ENCODE data around the gene GPAT3.
"Not testable (repeated sequence)": the region's sequence is repeated elsewhere in the genome, so short reads cannot be mapped to it uniquely, and the experiment has no call there.

Gene GPAT3

DNA sequence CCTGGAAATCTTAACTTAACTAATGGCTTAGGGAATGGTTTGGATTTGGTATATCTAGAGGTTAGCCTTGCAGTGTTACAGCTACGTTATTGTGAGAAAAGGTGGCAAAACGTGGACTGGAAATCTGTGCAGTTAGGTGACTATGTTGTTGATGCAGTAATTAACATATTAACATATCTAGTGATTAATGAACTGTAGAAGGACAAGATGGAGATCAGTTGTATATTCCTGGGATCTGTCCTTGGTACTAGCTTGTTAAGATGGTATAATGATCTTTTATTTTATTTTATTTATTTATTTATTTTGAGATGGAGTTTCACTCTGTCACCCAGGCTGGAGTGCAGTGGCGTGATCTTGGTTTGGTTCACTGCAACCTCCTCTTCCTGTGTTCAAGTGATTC is 36.9 kb downstream of the GPAT3 start:
- Histone ChIP-seq H3K27me3 (ENCODE audit: insufficient read depth, low read length) (no peaks in the 10 kb centered on the region), H3K4me3 (ENCODE audit: low read depth, low read length) (no peak overlapping the region), H3K36me3 (ENCODE audit: insufficient read depth, low read length) (no peaks in the 10 kb centered on the region), H3K79me2 (ENCODE audit: control insufficient read depth, insufficient read depth, low read length, unreplicated experiment) (no peaks in the 10 kb centered on the region), H2AFZ (ENCODE audit: low read length, unreplicated experiment) (no peak overlapping the region), H3K4me1 (ENCODE audit: control insufficient read depth, insufficient read depth, low read length, unreplicated experiment) (no peaks in the 10 kb centered on the region), H3K27ac (ENCODE audit: low read depth, low read length) (no peak overlapping the region)

DNA sequence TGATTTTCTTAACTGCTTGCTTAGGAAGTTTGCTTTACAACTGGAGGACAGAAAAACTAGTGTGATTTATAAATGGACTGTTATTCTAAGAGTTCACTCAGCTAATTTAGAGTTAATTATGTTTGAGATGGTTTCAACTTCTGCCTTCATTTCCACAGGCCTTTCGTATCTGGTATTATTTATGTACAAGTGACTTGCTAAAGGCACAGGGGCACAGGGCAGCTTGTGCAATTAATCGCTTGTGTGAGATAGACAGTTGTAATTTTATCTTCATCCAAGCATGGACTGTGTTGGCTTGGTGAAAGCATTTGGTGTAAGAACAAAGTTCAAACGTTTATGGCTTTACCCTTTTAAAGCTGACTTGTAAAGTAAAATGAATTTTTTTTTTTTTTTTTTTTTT is 38.3 kb downstream of the GPAT3 start:
- no peak overlapping the region for H3K4me3 ChIP-seq (ENCODE audit: low read depth, low read length)
- no peaks in the 10 kb centered on the region for H3K36me3 ChIP-seq (ENCODE audit: insufficient read depth, low read length)
- H3K27ac ChIP-seq (ENCODE audit: low read depth, low read length): no peak overlapping the region
- H2AFZ ChIP-seq (ENCODE audit: low read length, unreplicated experiment): no peak overlapping the region
- H3K27me3 ChIP-seq (ENCODE audit: insufficient read depth, low read length): no peaks in the 10 kb centered on the region
- H3K4me1 ChIP-seq (ENCODE audit: control insufficient read depth, insufficient read depth, low read length, unreplicated experiment): no peaks in the 10 kb centered on the region
- H3K79me2 ChIP-seq (ENCODE audit: control insufficient read depth, insufficient read depth, low read length, unreplicated experiment): no peaks in the 10 kb centered on the region

DNA sequence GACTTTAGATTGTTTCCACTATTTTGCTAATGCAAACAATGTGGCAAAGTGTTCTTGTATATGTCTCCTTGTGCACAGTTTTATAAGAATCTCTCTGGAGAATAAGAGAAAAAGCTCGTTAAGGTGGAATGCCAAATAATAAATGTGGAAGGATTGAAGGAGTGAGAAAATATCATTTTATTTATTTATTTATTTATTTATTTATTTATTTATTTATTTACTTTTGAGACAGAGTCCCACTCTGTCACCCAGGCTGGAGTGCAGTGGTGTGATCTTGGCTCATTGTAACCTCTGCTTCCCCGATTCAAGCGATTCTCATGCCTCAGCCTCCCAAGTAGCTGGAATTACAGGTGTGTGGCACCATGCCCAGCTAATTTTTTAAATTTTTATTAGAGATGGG is 40.3 kb downstream of the GPAT3 start:
- H3K36me3 ChIP-seq (ENCODE audit: insufficient read depth, low read length); H2AFZ ChIP-seq (ENCODE audit: low read length, unreplicated experiment): not testable (repeated sequence)

DNA sequence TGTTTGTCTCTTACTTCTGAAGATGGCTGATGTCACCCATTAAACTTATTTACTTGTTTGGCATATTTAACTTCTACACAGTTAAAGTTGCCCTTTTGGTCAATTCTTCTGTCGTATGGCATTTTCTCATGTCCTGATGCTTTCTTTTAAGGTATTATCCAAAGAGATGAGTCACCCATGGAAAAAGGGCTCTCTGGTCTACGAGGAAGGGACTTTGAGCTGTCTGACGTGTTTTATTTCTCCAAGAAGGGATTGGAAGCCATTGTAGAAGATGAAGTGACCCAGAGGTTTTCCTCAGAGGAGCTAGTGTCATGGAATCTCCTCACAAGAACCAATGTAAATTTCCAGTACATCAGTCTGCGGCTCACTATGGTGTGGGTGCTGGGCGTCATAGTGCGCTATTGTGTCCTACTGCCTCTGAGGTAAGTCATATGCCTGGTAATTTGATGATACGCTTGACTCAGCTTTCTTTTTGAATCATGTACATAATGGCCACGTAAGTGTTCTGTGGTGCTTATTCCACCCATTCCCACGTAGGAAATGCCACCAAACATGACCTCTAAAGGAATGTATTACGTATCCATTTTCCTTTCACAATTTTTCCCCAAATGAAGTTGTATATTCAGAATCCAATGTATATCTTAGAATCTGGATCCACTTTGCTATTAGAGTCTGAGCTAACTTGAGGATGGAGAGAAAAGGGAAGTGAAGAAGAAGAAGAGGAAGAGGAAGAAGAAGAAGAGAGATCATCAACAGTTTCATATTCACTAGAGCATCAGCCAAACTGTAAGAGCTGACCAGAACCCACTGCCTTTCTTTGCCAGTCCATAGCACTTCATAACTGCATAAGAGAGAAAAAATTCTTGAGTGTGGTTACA is 45.7 kb downstream of the GPAT3 start:
- H3K79me2 ChIP-seq (ENCODE audit: control insufficient read depth, insufficient read depth, low read length, unreplicated experiment): no peaks in the 10 kb centered on the region
- H3K27me3 ChIP-seq (ENCODE audit: insufficient read depth, low read length): no peaks in the 10 kb centered on the region
- H2AFZ ChIP-seq (ENCODE audit: low read length, unreplicated experiment): no peak overlapping the region
- no peak overlapping the region for H3K4me3 ChIP-seq (ENCODE audit: low read depth, low read length)
- no peak overlapping the region for H3K27ac ChIP-seq (ENCODE audit: low read depth, low read length)
- no peaks in the 10 kb centered on the region for H3K36me3 ChIP-seq (ENCODE audit: insufficient read depth, low read length)
- peaks cover 9% of the 10 kb centered on the region for H3K4me1 ChIP-seq (ENCODE audit: control insufficient read depth, insufficient read depth, low read length, unreplicated experiment)

More for the DNA sequence above, 40.3 kb downstream of the GPAT3 start:
- H3K27ac ChIP-seq (ENCODE audit: low read depth, low read length); H3K4me3 ChIP-seq (ENCODE audit: low read depth, low read length); H3K4me1 ChIP-seq (ENCODE audit: control insufficient read depth, insufficient read depth, low read length, unreplicated experiment); H3K27me3 ChIP-seq (ENCODE audit: insufficient read depth, low read length); H3K79me2 ChIP-seq (ENCODE audit: control insufficient read depth, insufficient read depth, low read length, unreplicated experiment): not testable (repeated sequence)

DNA sequence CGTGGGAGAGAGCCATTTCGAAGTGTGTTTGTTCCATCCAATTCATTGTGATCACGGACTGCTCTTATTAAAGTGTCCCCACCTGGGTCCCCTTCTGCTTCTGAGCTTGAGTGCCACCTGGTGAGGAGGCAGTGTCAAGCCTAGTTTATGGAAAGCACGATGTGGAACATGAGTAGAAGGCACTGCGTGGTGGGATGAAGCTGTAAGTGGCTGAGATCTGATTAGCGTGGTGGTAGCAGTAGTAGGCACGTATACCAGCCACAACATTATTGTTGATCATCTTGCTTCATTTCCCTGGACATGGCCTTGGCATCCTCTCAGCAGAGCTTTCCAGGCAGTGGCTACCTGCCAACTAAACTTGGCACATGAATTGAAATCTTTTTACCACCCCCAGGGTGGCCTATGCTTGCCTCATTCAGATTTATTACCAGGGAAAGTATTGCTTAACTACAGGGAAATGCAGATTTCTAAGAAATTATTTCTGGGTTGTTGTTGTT is 46.4 kb downstream of the GPAT3 start:
- H3K36me3 ChIP-seq (ENCODE audit: insufficient read depth, low read length): no peaks in the 10 kb centered on the region
- no peak overlapping the region for H2AFZ ChIP-seq (ENCODE audit: low read length, unreplicated experiment)
- H3K27ac ChIP-seq (ENCODE audit: low read depth, low read length): no peak overlapping the region
- H3K4me1 ChIP-seq (ENCODE audit: control insufficient read depth, insufficient read depth, low read length, unreplicated experiment): peaks cover 9% of the 10 kb centered on the region
- H3K4me3 ChIP-seq (ENCODE audit: low read depth, low read length): no peak overlapping the region
- H3K79me2 ChIP-seq (ENCODE audit: control insufficient read depth, insufficient read depth, low read length, unreplicated experiment): no peaks in the 10 kb centered on the region
- no peaks in the 10 kb centered on the region for H3K27me3 ChIP-seq (ENCODE audit: insufficient read depth, low read length)

DNA sequence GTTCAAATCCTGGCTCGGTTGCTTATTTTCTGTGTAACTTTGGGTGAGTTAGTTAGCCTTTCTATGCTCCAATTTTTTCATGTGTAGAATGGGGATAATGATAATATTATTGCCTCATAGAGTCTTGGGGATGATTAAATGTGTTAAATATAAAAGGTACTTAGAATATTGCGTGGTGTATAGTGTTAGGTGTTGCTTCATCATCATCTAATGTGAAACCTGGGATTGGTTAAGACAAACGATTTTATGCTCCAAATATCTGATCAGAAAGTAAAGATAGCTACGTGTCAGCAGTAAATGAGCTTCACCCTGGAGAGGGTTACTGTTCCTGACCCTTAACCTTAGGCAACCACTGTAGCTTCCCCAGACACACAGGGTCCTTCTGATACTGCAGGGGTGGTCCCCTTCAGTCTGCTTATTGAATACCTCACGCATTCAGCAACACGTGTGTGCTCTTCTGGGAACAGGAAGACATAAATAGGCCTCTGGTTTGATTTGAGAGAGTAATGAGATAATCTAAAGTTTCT is 50.1 kb downstream of the GPAT3 start:
- Histone ChIP-seq H2AFZ (ENCODE audit: low read length, unreplicated experiment) (no peak overlapping the region), H3K27ac (ENCODE audit: low read depth, low read length) (no peak overlapping the region), H3K27me3 (ENCODE audit: insufficient read depth, low read length) (no peaks in the 10 kb centered on the region), H3K4me3 (ENCODE audit: low read depth, low read length) (no peak overlapping the region), H3K36me3 (ENCODE audit: insufficient read depth, low read length) (no peaks in the 10 kb centered on the region), H3K79me2 (ENCODE audit: control insufficient read depth, insufficient read depth, low read length, unreplicated experiment) (no peaks in the 10 kb centered on the region), H3K4me1 (ENCODE audit: control insufficient read depth, insufficient read depth, low read length, unreplicated experiment) (peaks cover 9% of the 10 kb centered on the region)

DNA sequence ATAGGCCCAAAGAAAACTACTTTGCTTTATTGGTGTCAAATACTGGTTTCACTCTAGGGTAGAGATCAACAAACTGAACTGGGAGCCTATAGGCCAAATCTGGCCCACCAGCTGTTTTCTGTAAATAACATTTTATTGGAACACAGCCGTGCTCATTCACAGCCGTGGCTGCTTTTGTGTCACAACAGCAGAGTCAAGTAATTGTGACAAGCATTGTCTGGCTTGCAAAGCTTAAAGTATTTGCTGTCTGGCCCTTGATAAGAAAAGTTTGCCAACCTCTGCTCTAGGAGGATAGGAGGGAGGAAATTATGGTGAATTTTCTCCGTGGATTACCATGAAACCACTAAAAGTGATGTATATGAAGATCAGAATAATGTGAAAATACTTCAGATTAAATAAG is 53.4 kb downstream of the GPAT3 start:
- Histone ChIP-seq H2AFZ (ENCODE audit: low read length, unreplicated experiment) (no peak overlapping the region), H3K4me1 (ENCODE audit: control insufficient read depth, insufficient read depth, low read length, unreplicated experiment) (no peaks in the 10 kb centered on the region), H3K79me2 (ENCODE audit: control insufficient read depth, insufficient read depth, low read length, unreplicated experiment) (no peaks in the 10 kb centered on the region), H3K4me3 (ENCODE audit: low read depth, low read length) (no peak overlapping the region), H3K27me3 (ENCODE audit: insufficient read depth, low read length) (no peaks in the 10 kb centered on the region), H3K27ac (ENCODE audit: low read depth, low read length) (no peak overlapping the region), H3K36me3 (ENCODE audit: insufficient read depth, low read length) (no peaks in the 10 kb centered on the region)

DNA sequence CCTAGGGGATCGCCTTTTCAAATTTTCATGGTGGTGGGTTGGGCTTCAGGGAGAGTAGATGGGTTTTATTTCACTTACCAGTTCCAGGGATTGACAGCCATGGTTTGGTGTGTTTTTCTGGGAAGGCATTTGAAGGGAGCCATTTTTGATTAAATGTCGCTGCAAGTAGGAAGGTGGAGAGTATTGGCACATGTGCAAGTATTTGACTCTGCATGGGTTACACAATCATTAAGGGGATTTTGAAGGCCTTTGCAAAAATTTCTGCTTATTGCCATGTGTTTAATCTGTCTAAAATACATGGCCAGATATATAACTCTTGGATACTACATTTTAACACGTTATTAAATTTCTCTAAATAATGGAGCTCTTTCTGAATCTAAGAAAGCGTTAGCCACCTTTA is 55.1 kb downstream of the GPAT3 start:
- H2AFZ ChIP-seq (ENCODE audit: low read length, unreplicated experiment): no peak overlapping the region
- no peaks in the 10 kb centered on the region for H3K4me1 ChIP-seq (ENCODE audit: control insufficient read depth, insufficient read depth, low read length, unreplicated experiment)

DNA sequence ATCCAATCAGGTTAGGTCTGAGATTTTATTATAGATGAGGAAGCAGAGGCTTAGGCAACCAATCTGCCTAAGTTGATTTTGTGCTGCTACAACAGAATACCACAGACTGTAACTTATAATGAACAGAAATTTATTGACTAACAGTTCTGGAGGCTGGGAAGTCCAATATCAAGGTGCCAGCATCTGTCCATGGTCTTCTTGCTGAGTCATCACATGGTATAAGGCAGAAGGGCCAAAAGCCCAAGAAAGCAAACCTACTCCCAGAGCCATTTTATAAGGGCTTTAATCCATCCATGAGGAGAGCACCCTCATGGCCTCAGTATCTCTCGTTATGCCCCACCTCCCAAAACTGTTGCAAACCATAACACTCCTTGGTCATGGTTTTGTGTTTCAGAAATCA is 55.8 kb downstream of the GPAT3 start:
- Histone ChIP-seq H3K4me3 (ENCODE audit: low read depth, low read length) (no peak overlapping the region), H3K4me1 (ENCODE audit: control insufficient read depth, insufficient read depth, low read length, unreplicated experiment) (no peaks in the 10 kb centered on the region), H3K27me3 (ENCODE audit: insufficient read depth, low read length) (no peaks in the 10 kb centered on the region), H3K27ac (ENCODE audit: low read depth, low read length) (no peak overlapping the region), H2AFZ (ENCODE audit: low read length, unreplicated experiment) (no peak overlapping the region), H3K36me3 (ENCODE audit: insufficient read depth, low read length) (0 out of 2 replicates have a peak, but pooled peaks cover 3% of the 10 kb centered on the region), H3K79me2 (ENCODE audit: control insufficient read depth, insufficient read depth, low read length, unreplicated experiment) (no peaks in the 10 kb centered on the region)

More for the DNA sequence above, 55.1 kb downstream of the GPAT3 start:
- H3K27ac ChIP-seq (ENCODE audit: low read depth, low read length): no peak overlapping the region
- H3K79me2 ChIP-seq (ENCODE audit: control insufficient read depth, insufficient read depth, low read length, unreplicated experiment): no peaks in the 10 kb centered on the region
- H3K4me3 ChIP-seq (ENCODE audit: low read depth, low read length): no peak overlapping the region
- no peaks in the 10 kb centered on the region for H3K27me3 ChIP-seq (ENCODE audit: insufficient read depth, low read length)
- H3K36me3 ChIP-seq (ENCODE audit: insufficient read depth, low read length): 0 out of 2 replicates have a peak, but pooled peaks cover 3% of the 10 kb centered on the region

DNA sequence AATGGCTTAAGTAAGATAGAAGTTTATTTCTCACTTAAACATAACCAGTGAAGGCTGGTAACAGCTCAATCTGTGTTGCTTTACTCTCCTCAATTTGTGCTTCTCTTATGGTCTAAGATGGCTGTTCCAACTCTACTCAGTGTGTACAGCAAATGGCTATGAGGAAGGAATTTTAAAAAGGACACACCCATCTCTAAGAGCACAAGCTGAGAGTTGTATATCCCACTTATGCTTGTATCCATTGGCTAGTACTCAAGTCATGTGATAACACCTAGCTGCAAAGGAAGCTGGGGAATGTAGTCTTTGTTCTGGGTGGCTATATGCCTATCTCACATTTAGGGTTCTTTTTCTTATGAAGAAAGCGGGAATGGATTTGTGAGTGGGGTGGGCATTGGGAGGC is 63.3 kb downstream of the GPAT3 start:
- Histone ChIP-seq H3K4me3 (ENCODE audit: low read depth, low read length) (no peak overlapping the region), H3K36me3 (ENCODE audit: insufficient read depth, low read length) (peaks cover 11% of the 10 kb centered on the region; the same call in 1 of the 2 replicates), H3K4me1 (ENCODE audit: control insufficient read depth, insufficient read depth, low read length, unreplicated experiment) (no peaks in the 10 kb centered on the region), H3K27ac (ENCODE audit: low read depth, low read length) (no peak overlapping the region), H3K27me3 (ENCODE audit: insufficient read depth, low read length) (no peaks in the 10 kb centered on the region), H3K79me2 (ENCODE audit: control insufficient read depth, insufficient read depth, low read length, unreplicated experiment) (no peaks in the 10 kb centered on the region), H2AFZ (ENCODE audit: low read length, unreplicated experiment) (no peak overlapping the region)

DNA sequence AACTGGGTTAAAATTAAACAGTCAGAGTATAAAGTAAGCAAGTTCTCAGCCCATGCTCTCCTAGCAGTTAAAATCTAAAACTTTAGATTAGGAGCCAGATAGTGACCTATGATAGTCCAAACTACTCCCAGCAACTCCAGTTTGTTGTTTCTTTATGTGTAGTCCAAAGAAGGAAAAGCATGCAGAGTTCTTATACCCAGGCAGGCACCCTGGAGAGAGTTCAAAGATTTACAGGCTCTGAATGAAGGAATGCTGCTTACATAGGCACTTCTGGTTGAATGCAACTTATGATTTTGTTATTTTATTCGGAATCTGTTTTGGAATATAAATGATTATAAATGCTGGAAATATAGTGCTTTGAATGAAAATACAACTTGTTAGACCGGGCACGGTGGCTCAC is 67.2 kb downstream of the GPAT3 start:
- H3K4me1 ChIP-seq (ENCODE audit: control insufficient read depth, insufficient read depth, low read length, unreplicated experiment): no peaks in the 10 kb centered on the region
- H2AFZ ChIP-seq (ENCODE audit: low read length, unreplicated experiment): no peak overlapping the region
- H3K27ac ChIP-seq (ENCODE audit: low read depth, low read length): no peak overlapping the region
- H3K4me3 ChIP-seq (ENCODE audit: low read depth, low read length): no peak overlapping the region
- no peaks in the 10 kb centered on the region for H3K27me3 ChIP-seq (ENCODE audit: insufficient read depth, low read length)
- no peaks in the 10 kb centered on the region for H3K79me2 ChIP-seq (ENCODE audit: control insufficient read depth, insufficient read depth, low read length, unreplicated experiment)
- peaks cover 8% of the 10 kb centered on the region; the same call in 1 of the 2 replicates for H3K36me3 ChIP-seq (ENCODE audit: insufficient read depth, low read length)

All from ACC112 (cell line).